ENCODE data around the gene DLG2.
"Not testable (repeated sequence)": the region's sequence is repeated elsewhere in the genome, so short reads cannot be mapped to it uniquely, and the experiment has no call there.

The DLG2 gene

DNA sequence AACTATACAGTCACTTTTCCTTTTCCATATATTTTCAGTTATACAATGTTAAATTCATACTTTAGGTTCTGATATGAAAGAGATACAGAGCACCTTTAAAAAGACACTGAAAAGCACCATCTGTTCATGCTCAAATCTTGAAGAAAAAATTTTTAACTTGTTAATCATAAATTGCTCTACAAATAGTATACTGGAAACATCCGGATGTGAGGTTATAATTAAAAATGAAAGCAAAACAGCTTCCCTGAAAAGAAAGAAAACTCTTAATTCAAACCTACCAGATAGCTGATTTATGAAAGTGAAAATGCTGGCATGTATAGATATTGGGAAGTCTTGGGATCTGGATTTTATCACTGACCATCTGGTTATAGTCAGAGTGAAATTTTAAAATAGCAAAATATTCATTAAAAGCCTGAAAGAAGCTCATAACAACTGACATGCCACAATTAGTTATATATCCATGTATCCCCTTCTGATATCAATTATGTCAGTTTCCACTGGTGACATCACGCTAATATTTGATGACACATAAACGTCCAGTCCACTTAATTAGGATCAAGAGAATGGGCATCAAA lies 740.0 kb downstream of the DLG2 start:
- DNase-seq: no peak

GRCh38 chr11:84886344-84886743 lies 740.8 kb downstream of the DLG2 start:
- no peak for DNase-seq

- no peak for DNase-seq
Observed at GRCh38 chr11:84884836-84885235, 742.3 kb downstream of the DLG2 start.

- no peak for DNase-seq
Observed at GRCh38 chr11:84882056-84882455, 745.1 kb downstream of the DLG2 start.

GRCh38 chr11:84871116-84871515 lies 756.0 kb downstream of the DLG2 start:
- no peak for DNase-seq

DNA sequence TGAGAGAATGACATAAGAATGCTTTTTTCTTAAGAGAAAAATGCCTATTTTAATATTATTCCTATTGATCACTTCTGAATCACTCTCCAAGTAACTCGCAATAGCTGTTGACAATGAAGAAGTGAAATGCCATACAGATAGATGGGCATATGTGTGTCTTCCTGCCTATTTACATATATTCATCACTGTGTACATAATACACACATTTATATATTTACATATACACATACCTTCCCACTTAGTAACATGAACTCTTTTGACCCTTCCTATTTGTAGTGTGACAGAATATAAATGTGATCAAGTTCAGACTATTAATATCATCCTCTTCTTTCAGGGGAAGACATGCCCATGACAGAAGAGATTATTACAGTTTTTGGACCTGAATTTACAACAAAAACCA lies 756.7 kb downstream of the DLG2 start:
- DNase-seq: no peak

DNA sequence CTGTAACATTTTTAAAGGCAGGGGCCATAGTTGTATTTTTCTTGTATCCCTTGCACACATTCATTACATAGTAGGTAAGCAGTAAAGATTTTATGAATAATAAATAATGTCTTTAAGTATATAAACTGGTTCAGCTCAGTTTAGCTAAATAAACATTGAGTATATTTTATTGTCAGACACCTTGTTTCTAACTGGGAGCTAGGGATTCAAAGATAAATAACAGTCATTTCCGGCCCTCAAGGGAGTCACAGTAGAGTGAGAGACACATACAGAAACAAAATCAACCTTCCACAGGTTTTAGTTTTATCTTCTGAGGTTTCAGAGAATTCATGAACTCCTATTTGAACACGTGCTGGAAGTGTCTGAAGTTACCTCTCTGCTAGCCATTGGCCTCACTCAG lies 760.2 kb downstream of the DLG2 start:
- DNase-seq: no peak

DNA sequence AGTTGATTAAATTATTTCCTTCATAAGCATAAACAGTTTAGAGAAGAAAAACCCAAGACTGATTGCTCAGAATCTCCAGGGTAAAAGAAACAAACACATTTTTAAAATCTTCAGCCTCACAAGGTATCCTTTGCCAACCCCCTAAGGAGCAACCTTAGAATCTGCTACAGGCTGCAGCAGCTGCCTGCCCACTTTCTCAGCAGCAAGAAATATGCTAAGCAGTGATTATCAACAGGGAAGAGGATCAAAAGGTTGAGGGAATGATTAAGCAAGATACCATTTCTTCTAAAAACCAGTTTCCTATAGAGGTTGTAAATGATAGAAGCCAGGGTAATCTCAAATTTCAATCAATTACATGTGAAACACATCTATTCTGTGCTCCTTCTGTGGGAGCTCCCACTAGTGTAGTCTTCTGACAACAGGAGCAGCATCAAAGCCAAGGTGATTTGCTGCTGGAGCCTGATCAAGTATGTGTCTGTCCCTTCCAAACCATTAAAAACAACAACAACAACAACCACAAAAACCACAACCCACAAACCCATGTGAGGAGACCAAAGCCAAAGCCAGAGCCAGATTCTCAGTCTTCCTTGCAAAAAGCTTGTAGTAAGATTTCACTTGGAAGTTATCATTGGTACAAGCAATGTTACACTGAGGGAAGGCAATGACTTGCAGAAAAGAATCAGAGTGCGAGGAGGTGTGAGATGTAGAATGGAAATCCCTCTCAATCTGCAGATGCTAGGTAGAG lies 761.2 kb downstream of the DLG2 start:
- no peak for DNase-seq

DNA sequence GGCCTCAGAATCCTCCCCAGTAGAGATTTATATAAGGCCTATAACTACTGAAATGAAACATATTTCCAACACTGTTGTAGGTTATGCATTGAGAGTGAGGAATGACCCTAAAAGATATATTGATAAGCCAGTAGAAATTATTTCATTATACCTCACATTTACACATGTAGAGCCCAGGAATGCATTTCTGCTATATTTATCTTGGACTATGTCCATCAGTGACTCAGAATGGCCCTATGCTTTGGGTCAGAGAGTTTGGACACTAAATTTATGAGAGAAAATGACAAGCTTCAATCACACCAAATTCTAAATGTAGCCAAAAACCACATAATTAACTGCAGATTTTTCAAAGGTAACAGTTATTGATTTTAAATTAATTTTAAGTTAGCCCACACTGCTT lies 761.9 kb downstream of the DLG2 start:
- DNase-seq: no peak

GRCh38 chr11:84857746-84858145 lies 769.4 kb downstream of the DLG2 start:
- no peak for DNase-seq

GRCh38 chr11:84855508-84856245 lies 771.5 kb downstream of the DLG2 start:
- DNase-seq: no peak

DNA sequence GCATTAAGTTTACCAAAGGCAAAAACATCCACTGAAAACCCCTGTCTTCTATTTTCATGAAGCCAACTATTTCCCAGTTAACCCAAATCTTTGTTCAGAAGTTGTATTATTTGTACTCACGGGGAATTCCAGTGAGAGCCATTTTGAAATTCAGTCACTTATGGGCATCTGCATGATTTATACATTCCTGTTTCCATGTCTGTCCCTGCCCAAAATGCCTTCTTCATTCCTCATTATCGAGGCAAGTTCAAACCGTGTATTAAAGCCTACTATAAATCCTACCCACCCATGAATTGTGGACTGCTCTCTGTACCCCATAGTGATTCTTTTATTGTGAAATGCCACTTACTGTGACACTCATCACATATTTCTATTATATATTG lies 772.7 kb downstream of the DLG2 start:
- DNase-seq: no peak

- no peak for DNase-seq
Observed at GRCh38 chr11:84853841-84854497, 773.2 kb downstream of the DLG2 start.

DNA sequence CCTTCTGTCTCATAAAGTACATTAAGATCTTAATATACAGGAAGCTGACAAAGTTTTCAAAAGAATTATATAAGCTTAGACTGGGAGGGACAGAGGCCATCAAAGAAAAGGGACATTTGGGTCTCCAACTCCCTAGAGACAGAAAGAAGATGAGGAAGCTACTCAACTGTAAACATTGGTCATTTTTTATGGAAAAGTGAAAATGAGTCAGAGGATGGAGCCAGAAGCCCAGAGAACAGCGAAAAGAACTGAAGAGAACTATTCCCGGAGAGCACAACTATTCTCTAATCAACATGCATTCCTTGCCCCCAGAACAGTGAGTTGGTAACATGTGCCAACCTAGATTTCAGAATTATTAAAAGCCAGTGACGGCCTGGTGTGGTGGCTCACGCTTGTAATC lies 779.3 kb downstream of the DLG2 start:
- DNase-seq: no peak

DNA sequence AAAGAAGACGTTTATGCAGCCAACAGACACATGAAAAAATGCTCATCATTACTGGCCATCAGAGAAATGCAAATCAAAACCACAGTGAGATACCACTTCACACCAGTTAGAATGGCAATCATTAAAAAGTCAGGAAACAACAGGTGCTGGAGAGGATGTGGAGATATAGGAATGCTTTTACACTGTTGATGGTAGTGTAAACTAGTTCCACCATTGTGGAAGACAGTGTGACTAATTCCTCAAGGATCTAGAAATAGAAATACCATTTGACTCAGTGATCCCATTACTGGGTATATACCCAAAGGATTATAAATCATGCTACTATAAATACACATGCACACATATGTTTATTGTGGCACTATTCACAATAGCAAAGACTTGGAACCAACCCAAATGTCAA lies 786.9 kb downstream of the DLG2 start:
- DNase-seq: not testable (repeated sequence)

- DNase-seq: no peak
Observed at GRCh38 chr11:84837402-84838069, 789.6 kb downstream of the DLG2 start.

DNA sequence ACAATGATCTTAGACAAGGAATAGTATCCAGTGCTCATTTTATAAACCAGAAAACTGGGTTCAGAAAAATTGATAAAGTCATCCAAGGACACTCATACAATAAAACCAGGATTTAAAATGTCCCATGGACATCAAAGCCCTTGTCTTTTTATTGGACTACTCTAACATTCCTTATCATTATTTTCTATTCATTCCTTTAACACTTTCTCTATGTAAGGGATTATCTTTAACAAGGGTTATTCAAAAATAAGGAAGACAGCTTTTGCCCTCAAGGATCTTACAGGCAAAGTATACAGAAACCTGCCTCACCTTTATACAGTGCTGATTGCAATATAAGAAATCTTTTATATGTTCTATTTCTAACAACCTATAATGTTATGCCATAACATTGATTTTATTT lies 790.8 kb downstream of the DLG2 start:
- no peak for DNase-seq

DNA sequence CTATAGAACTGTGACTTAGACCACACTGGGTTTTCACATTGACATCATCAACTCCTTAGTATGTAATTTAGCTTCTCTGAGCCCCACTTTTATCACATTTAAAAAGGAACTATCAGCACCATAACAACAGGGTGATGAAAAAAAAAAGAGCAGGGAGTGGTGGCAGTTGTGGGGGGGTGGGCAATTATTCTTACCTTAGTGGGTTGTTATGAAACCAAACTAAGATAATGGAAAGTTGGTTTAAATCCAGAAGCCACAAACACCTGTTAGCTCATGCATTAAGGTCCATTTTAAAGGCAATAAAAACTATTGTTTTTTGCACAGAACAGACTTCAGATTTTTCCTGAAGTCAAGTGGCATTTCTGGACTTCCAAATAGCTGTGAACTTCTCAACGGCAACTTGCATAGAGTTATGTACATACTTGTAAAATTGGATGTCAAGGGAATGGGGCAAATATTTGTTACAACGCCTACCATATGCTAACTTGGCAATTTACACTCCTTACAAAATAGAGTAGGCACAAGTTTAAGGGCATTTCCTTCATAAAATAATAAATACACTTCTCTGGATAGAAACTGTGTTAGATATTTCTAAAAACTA lies 793.6 kb downstream of the DLG2 start:
- no peak for DNase-seq

DNA sequence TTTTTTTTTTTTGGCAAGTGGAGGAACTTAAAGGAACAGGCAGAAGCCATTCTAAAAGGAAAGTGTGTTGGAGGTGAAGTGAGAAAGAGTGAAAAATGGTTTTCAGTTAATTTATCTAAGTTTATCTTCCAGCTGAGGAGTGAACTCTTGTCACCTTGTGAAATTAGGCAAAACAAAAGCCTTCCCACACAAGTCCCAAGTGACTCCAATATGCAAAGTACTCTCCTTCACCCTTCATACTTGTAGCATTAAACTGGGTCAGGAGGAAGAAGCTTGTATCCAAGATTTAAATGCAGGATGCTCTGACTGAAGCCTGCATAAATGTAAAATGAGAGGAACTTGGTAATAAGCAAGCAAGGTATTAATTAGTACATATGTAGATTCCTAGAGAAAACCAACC lies 796.8 kb downstream of the DLG2 start:
- DNase-seq: no peak

GRCh38 chr11:84829162-84829561 lies 798.0 kb downstream of the DLG2 start:
- no peak for DNase-seq

GRCh38 chr11:84828616-84829015 lies 798.5 kb downstream of the DLG2 start:
- DNase-seq: no peak

- DNase-seq: no peak
Observed at GRCh38 chr11:84825106-84825660, 802.0 kb downstream of the DLG2 start.

All from SHP77 treated with DMSO at 0.1 percent for 48 hours (cell line).